HL-60/S4 treated with phorbol 12-myristate 13-acetate at 8.2 ng/mL for 4 days and 3 days (cell line): ENCODE results near the gene IRF8.
"Not testable (repeated sequence)": the region's sequence is repeated elsewhere in the genome, so short reads cannot be mapped to it uniquely, and the experiment has no call there.

Experiments used
- in situ Hi-C: fragments of 300-500 bp; cut with MboI; formaldehyde crosslinking; loops from 2 replicates; pipeline ENCODE4 v1.15.0; 2022; ENCODE audit warnings: low sequenced_read_pairs

IRF8 gene

GRCh38 chr16:85898521-85899442, at the start of gene IRF8:
Gene IRF8 (plus strand): TSS chr16:85899162. CDS start chr16:85903016, 3,854 bp downstream.
- in situ Hi-C loops = no loop called here

- in situ Hi-C loops = no loop called here
Measured at GRCh38 chr16:85849388-85849787, 49.6 kb upstream of the IRF8 start.

GRCh38 chr16:85850344-85850880, 48.5 kb upstream of the IRF8 start:
- in situ Hi-C loops = no loop called here

- in situ Hi-C loops = no loop called here
Measured at GRCh38 chr16:85851034-85851785, 47.8 kb upstream of the IRF8 start.

GRCh38 chr16:85853547-85854545, 45.1 kb upstream of the IRF8 start:
- in situ Hi-C loops = no loop called here

- in situ Hi-C loops = no loop called here
Measured at GRCh38 chr16:85854935-85855334, 44.0 kb upstream of the IRF8 start.

GRCh38 chr16:85856079-85856478, 42.9 kb upstream of the IRF8 start:
- in situ Hi-C loops = no loop called here

GRCh38 chr16:85856585-85856984, 42.4 kb upstream of the IRF8 start:
- in situ Hi-C loops = no loop called here

- in situ Hi-C loops = no loop called here
Measured at GRCh38 chr16:85857406-85857805, 41.6 kb upstream of the IRF8 start.

GRCh38 chr16:85858571-85858970, 40.4 kb upstream of the IRF8 start:
- in situ Hi-C loops = not testable (repeated sequence)

- in situ Hi-C loops = no loop called here
Measured at GRCh38 chr16:85858984-85859817, 39.8 kb upstream of the IRF8 start.

- in situ Hi-C loops = no loop called here
Measured at GRCh38 chr16:85859818-85860125, 39.2 kb upstream of the IRF8 start.

GRCh38 chr16:85860413-85861094, 38.4 kb upstream of the IRF8 start:
- in situ Hi-C loops = no loop called here

- in situ Hi-C loops = no loop called here
Measured at GRCh38 chr16:85861095-85861825, 37.7 kb upstream of the IRF8 start.

- in situ Hi-C loops = no loop called here
Measured at GRCh38 chr16:85862476-85863383, 36.2 kb upstream of the IRF8 start.

- in situ Hi-C loops = no loop called here
Measured at GRCh38 chr16:85863384-85863774, 35.6 kb upstream of the IRF8 start.

GRCh38 chr16:85864965-85865364, 34.0 kb upstream of the IRF8 start:
- in situ Hi-C loops = no loop called here
